HepG2 (cell line): ENCODE data around the gene MYL6.

Experiments used
- ATF4 ChIP-seq, 2 experiments: fragments of 450-650 bp in 1 of 2; sonication (generic) in 1 of 2; formaldehyde crosslinking; IDR thresholded peaks; 2 replicates each; pipeline versions ENCODE4 v1.5.0 to v1.8.0; 2020 to 2022; ENCODE audit warnings: mild to moderate bottlenecking in 1 of 2, missing genetic modification reagents in 1 of 2
- CTCF ChIP-seq: sonication (generic); formaldehyde crosslinking; IDR thresholded peaks from 2 replicates; pipeline ENCODE4 v1.5.0; 2020; ENCODE audit warnings: mild to moderate bottlenecking, missing genetic modification reagents, moderate library complexity
- LRRFIP1 ChIP-seq: sonication (generic); formaldehyde crosslinking; conservative IDR thresholded peaks from 2 replicates; pipeline ENCODE4 v1.4.0; 2020; ENCODE audit warnings: missing genetic modification reagents
- MYC ChIP-seq: sonication (generic); formaldehyde crosslinking; IDR thresholded peaks from 2 replicates; pipeline ENCODE4 v1.9.0; 2021; ENCODE audit warnings: missing genetic modification reagents, borderline replicate concordance
- SNRNP70 ChIP-seq: fragments of 200-400 bp; formaldehyde crosslinking; IDR thresholded peaks from 2 replicates; pipeline ENCODE4 v1.6.1; 2017; ENCODE audit warnings: mild to moderate bottlenecking, low read depth, low read length, moderate library complexity
- ZNF614 ChIP-seq: IDR thresholded peaks from 2 replicates; pipeline ENCODE4 v1.6.1; 2018; ENCODE audit warnings: missing biosample characterization, missing genetic modification reagents, inconsistent platforms, borderline replicate concordance

GRCh38 chr12:56151672-56152131 lies 6.5 kb upstream of the MYL6 start:
- TF ChIP-seq LRRFIP1 (no peak), ATF4 (CRISPR knock-in tag; IDR thresholded peaks at IDR 0.05) (peak in 1 of 2 experiments; percentile 18; a peak in 1 of 4 replicates), MYC (CRISPR knock-in tag) (no peak), CTCF (CRISPR knock-in tag) (no peak), ZNF614 (peak; percentile 32; the same call in 1 of the 2 replicates), SNRNP70 (no peak)
